Osteoblast (primary cell): Measurements from ENCODE around the gene TMEM240. TPM values are rescaled to one million over a fixed set of nuclear protein-coding genes. Genes with fewer than 3 reads are reported as not detected.

Experiments
- DNase-seq: peaks from one replicate; pipeline ENCODE4 v3.0.0; 2011; ENCODE audit warnings: low spot score, mixed read lengths; ENCODE audit not compliant: insufficient read length; ENCODE audit errors: missing footprints
- H2AFZ ChIP-seq: 2 replicates; pipeline ENCODE4 v1.6.0; 2011; ENCODE audit warnings: mild to moderate bottlenecking, low read length
- H3K27ac ChIP-seq: 2 replicates; pipeline ENCODE4 v1.5.1; 2011; ENCODE audit warnings: mild to moderate bottlenecking, low read depth, low read length, moderate library complexity
- H3K27me3 ChIP-seq: 2 replicates; pipeline ENCODE4 v1.6.0; 2012; ENCODE audit warnings: mild to moderate bottlenecking, control low read depth, inconsistent platforms, low read length, moderate library complexity; ENCODE audit not compliant: insufficient read depth
- H3K36me3 ChIP-seq: 2 replicates; pipeline ENCODE4 v1.5.1; 2011; ENCODE audit warnings: mild to moderate bottlenecking, low read length, control low read depth, moderate library complexity; ENCODE audit not compliant: insufficient read depth
- H3K4me1 ChIP-seq: 2 replicates; pipeline ENCODE4 v1.5.1; 2011; ENCODE audit warnings: mild to moderate bottlenecking, low read length, control low read depth, moderate library complexity; ENCODE audit not compliant: insufficient read depth
- H3K4me2 ChIP-seq: 2 replicates; pipeline ENCODE4 v1.6.0; 2011; ENCODE audit warnings: mild to moderate bottlenecking, low read length; ENCODE audit not compliant: insufficient read depth
- H3K4me3 ChIP-seq: fragments of 200-600 bp; sonication (generic); 3 replicates; pipeline ENCODE4 v1.5.1; 2012; ENCODE audit warnings: mild to moderate bottlenecking, low read length, inconsistent platforms; ENCODE audit not compliant: insufficient read depth
- H3K79me2 ChIP-seq: 2 replicates; pipeline ENCODE4 v1.6.0; 2012; ENCODE audit warnings: mild to moderate bottlenecking, low read length, control low read depth, inconsistent platforms; ENCODE audit not compliant: insufficient read depth
- H3K9me3 ChIP-seq: 2 replicates; pipeline ENCODE4 v1.5.1; 2011; ENCODE audit warnings: low read depth, low read length, control low read depth
- H4K20me1 ChIP-seq: 2 replicates; pipeline ENCODE4 v1.6.0; 2012; ENCODE audit warnings: mild to moderate bottlenecking, low read length, control low read depth; ENCODE audit not compliant: insufficient read depth
- CTCF ChIP-seq: IDR thresholded peaks from 2 replicates; pipeline ENCODE4 v1.5.1; 2011; ENCODE audit warnings: mild to moderate bottlenecking, low read depth, low read length, moderate library complexity; ENCODE audit errors: extremely low read depth
- total RNA-seq: library from RNA; depleted of rRNA; stranded (reverse); fragments of >200 nt; gene quantifications from 2 replicates; pipeline ENCODE4 v1.2.3, GENCODE V29; 2012

The TMEM240 gene
- total RNA-seq, 1 donor = 1.8 TPM

GRCh38 chr1:1537626-1538250, 2.7 kb downstream of the TMEM240 start:
- no peak overlapping the region for H3K27ac ChIP-seq
- no peak overlapping the region for H3K4me3 ChIP-seq
- DNase-seq = peak; percentile 93
- H2AFZ ChIP-seq = no peak overlapping the region
- no peaks in the 10 kb centered on the region for H3K27me3 ChIP-seq
- H3K79me2 ChIP-seq = peaks cover 21% of the 10 kb centered on the region
- no peaks in the 10 kb centered on the region for H3K9me3 ChIP-seq
- no peaks in the 10 kb centered on the region for H3K4me1 ChIP-seq
- peaks cover 16% of the 10 kb centered on the region for H4K20me1 ChIP-seq
- H3K36me3 ChIP-seq = peaks cover 18% of the 10 kb centered on the region
- H3K4me2 ChIP-seq = no peak overlapping the region
- no peak for TF ChIP-seq CTCF

GRCh38 chr1:1536938-1537546, 3.4 kb downstream of the TMEM240 start:
- H3K27me3 ChIP-seq = no peaks in the 10 kb centered on the region
- no peak overlapping the region for H3K4me3 ChIP-seq
- H3K36me3 ChIP-seq = peaks cover 19% of the 10 kb centered on the region
- TF ChIP-seq CTCF = no peak
- H3K4me2 ChIP-seq = no peak overlapping the region
- no peak overlapping the region for H2AFZ ChIP-seq
- H3K9me3 ChIP-seq = no peaks in the 10 kb centered on the region
- no peak overlapping the region for H3K27ac ChIP-seq
- DNase-seq = peak; percentile 85
- H3K79me2 ChIP-seq = peaks cover 21% of the 10 kb centered on the region
- peaks cover 16% of the 10 kb centered on the region for H4K20me1 ChIP-seq
- H3K4me1 ChIP-seq = no peaks in the 10 kb centered on the region

GRCh38 chr1:1536019-1536937, 4.1 kb downstream of the TMEM240 start:
- Histone ChIP-seq H3K79me2 (peaks cover 21% of the 10 kb centered on the region), H2AFZ (no peak overlapping the region), H3K4me3 (no peak overlapping the region), H3K9me3 (no peaks in the 10 kb centered on the region), H3K4me1 (no peaks in the 10 kb centered on the region), H4K20me1 (peaks cover 16% of the 10 kb centered on the region), H3K27ac (no peak overlapping the region), H3K27me3 (no peaks in the 10 kb centered on the region), H3K36me3 (peaks cover 16% of the 10 kb centered on the region), H3K4me2 (no peak overlapping the region)
- TF ChIP-seq CTCF = no peak
- DNase-seq = peak; percentile 92
